ENCODE measurements around the gene SOST. TPM values are rescaled to one million over a fixed set of nuclear protein-coding genes. Genes with fewer than 3 reads are reported as not detected.

The SOST gene
- total RNA-seq, 1 experiment from 2014 or later: 0.07 TPM

GRCh38 chr17:43770957-43771356 lies 12.4 kb upstream of the SOST start:
- ChIA-PET CTCF (interaction anchor here (5.7 kb wide), 1 partner anchor 76 kb away, joined by 41 read pairs; the partner anchor contains the start of gene CD300LG), POLR2A (no interaction called here)
- ATAC-seq: no peak
- Mint-ChIP-seq H3K9me3 (no peaks in the 10 kb centered on the region), H3K4me1 (peaks cover 2% of the 10 kb centered on the region; the same call in 1 of the 2 replicates), H3K4me3 (no peak overlapping the region), H3K27me3 (ENCODE audit: low read depth) (no peaks in the 10 kb centered on the region), H3K36me3 (peaks cover 51% of the 10 kb centered on the region), H3K27ac (no peak overlapping the region)
- TF ChIP-seq ZSCAN18 (CRISPR knock-in tag; IDR thresholded peaks at IDR 0.05) (no peak), CDX4 (CRISPR knock-in tag; IDR thresholded peaks at IDR 0.05; ENCODE audit: borderline replicate concordance) (no peak), CREB1 (CRISPR knock-in tag; IDR thresholded peaks at IDR 0.05) (no peak), STAT6 (CRISPR knock-in tag; conservative IDR thresholded peaks at IDR 0.05; ENCODE audit: low read depth) (no peak), FOXJ3 (CRISPR knock-in tag; IDR thresholded peaks at IDR 0.05; ENCODE audit: borderline replicate concordance) (no peak), ATF2 (CRISPR knock-in tag; IDR thresholded peaks at IDR 0.05; ENCODE audit: borderline replicate concordance, low read depth) (no peak), JUN (CRISPR knock-in tag; IDR thresholded peaks at IDR 0.05) (no peak), MAX (CRISPR knock-in tag; IDR thresholded peaks at IDR 0.05) (no peak), E2F4 (CRISPR knock-in tag; IDR thresholded peaks at IDR 0.05; ENCODE audit: borderline replicate concordance, low read depth) (no peak), E2F5 (CRISPR knock-in tag; IDR thresholded peaks at IDR 0.05) (no peak), RORB (CRISPR knock-in tag; IDR thresholded peaks at IDR 0.05) (no peak), RELA (CRISPR knock-in tag; IDR thresholded peaks at IDR 0.05; ENCODE audit: borderline replicate concordance) (no peak), FOXP1 (CRISPR knock-in tag; IDR thresholded peaks at IDR 0.05; ENCODE audit: borderline replicate concordance) (no peak), NR3C1 (CRISPR knock-in tag; conservative IDR thresholded peaks at IDR 0.05; ENCODE audit: low read depth) (no peak), ATF6 (CRISPR knock-in tag; IDR thresholded peaks at IDR 0.05) (no peak)
- DNase-seq (ENCODE audit: low spot score): no peak

All from WTC11 (cell line).